Measurements from ENCODE around the gene FAM118B. TPM values are rescaled to one million over a fixed set of nuclear protein-coding genes. Genes with fewer than 3 reads are reported as not detected.

Gene FAM118B
- 33.6 and 36.3 TPM in 2 replicates for total RNA-seq (2014; rRNA removed; shearing (Covaris generic))

GRCh38 chr11:126211236-126212088, at the start of gene FAM118B, which contains the start of gene RPUSD4:
Gene FAM118B, plus strand, starts transcription at chr11:126211782. Its CDS starts 23,220 bp downstream, at chr11:126235002.
Gene RPUSD4, minus strand, starts transcription at chr11:126211650. Its CDS starts 12 bp downstream, at chr11:126211638.
- DNase-seq (ENCODE audit: low read depth), result peak; percentile 94

GRCh38 chr11:126162306-126163030, 49.1 kb upstream of the FAM118B start:
- DNase-seq (ENCODE audit: low read depth), result peak; percentile 27

GRCh38 chr11:126163074-126163700, 48.4 kb upstream of the FAM118B start:
- DNase-seq (ENCODE audit: low read depth), result peak; percentile 99

- no peak for DNase-seq (ENCODE audit: low read depth)
Observed at GRCh38 chr11:126163779-126164178, 47.8 kb upstream of the FAM118B start.

- DNase-seq (ENCODE audit: low read depth), result no peak
Observed at GRCh38 chr11:126164781-126165180, 46.8 kb upstream of the FAM118B start.

- no peak for DNase-seq (ENCODE audit: low read depth)
Observed at GRCh38 chr11:126165311-126165720, 46.3 kb upstream of the FAM118B start.

GRCh38 chr11:126165757-126166156, 45.8 kb upstream of the FAM118B start:
- no peak for DNase-seq (ENCODE audit: low read depth)

- no peak for DNase-seq (ENCODE audit: low read depth)
Observed at GRCh38 chr11:126166413-126166812, 45.2 kb upstream of the FAM118B start.

- peak; percentile 67 for DNase-seq (ENCODE audit: low read depth)
Observed at GRCh38 chr11:126167488-126167887, 44.1 kb upstream of the FAM118B start.

GRCh38 chr11:126169291-126169690, 42.3 kb upstream of the FAM118B start:
- DNase-seq (ENCODE audit: low read depth), result no peak

GRCh38 chr11:126172596-126173038, 39.0 kb upstream of the FAM118B start:
- DNase-seq (ENCODE audit: low read depth), result peak; percentile 59

- DNase-seq (ENCODE audit: low read depth), result no peak
Observed at GRCh38 chr11:126173257-126173656, 38.3 kb upstream of the FAM118B start.

GRCh38 chr11:126174816-126175215, 36.8 kb upstream of the FAM118B start:
- no peak for DNase-seq (ENCODE audit: low read depth)

GRCh38 chr11:126175393-126175792, 36.2 kb upstream of the FAM118B start:
- DNase-seq (ENCODE audit: low read depth), result peak; percentile 53

- DNase-seq (ENCODE audit: low read depth), result no peak
Observed at GRCh38 chr11:126176853-126177470, 34.6 kb upstream of the FAM118B start.

- no peak for DNase-seq (ENCODE audit: low read depth)
Observed at GRCh38 chr11:126181939-126182730, 29.4 kb upstream of the FAM118B start.

- DNase-seq (ENCODE audit: low read depth), result no peak
Observed at GRCh38 chr11:126182787-126183445, 28.7 kb upstream of the FAM118B start.

GRCh38 chr11:126185259-126186024, 26.1 kb upstream of the FAM118B start:
- no peak for DNase-seq (ENCODE audit: low read depth)

GRCh38 chr11:126186025-126186698, 25.4 kb upstream of the FAM118B start:
- no peak for DNase-seq (ENCODE audit: low read depth)
